ENCODE measurements around the gene QPCTL.
"Not testable (repeated sequence)": the region's sequence is repeated elsewhere in the genome, so short reads cannot be mapped to it uniquely, and the experiment has no call there.

Gene QPCTL

DNA sequence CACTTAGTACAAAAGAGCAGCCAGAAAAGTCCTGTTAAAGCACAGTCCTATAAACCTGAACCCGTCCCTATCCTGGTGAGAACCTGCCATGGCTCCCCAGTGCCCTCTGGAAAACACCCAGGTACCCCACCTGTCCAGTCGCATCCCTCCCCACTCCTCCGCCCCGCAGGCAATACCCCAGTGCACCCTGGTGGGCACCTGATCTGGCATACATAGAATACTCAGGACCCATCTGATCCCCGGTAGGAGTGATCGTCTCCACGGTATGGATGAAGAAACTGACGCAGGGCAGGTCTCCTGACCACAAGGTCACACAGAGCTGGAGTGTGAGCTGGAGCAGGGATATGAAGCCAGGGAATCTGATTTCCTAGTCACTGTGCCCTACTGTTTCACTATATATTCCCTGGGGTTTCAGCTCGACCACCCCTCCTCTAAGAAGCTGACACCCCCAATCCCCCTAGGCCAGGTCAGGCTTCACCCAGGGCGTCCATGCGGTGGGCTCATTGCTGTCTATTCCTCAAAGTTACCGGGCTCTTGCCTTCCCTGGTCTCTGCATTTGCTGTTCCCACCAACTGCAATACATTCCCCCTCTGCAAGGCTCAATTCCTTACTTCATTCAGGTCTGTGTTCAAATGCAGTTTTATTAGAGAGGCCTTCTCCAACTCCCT lies 25.7 kb downstream of the QPCTL start:
- no peak for DNase-seq

DNA sequence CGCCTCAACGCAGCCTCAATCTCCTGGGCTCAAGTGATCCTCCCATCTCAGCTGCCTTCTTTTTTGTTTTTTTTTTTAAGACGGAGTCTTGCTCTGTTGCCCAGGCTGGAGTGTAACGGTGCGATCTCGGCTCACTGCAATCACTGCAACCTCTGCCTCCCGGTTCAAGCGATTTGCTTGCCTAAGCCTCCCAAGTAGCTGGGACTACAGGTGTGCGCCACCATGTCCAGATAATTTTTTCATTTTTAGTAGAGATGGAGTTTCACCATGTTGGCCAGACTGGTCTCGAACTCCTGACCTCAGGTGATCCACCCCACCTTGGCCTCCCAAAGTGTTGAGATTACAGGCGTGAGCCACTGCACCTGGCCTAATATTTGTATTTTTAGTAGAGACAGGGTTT lies 27.6 kb downstream of the QPCTL start:
- not testable (repeated sequence) for DNase-seq

DNA sequence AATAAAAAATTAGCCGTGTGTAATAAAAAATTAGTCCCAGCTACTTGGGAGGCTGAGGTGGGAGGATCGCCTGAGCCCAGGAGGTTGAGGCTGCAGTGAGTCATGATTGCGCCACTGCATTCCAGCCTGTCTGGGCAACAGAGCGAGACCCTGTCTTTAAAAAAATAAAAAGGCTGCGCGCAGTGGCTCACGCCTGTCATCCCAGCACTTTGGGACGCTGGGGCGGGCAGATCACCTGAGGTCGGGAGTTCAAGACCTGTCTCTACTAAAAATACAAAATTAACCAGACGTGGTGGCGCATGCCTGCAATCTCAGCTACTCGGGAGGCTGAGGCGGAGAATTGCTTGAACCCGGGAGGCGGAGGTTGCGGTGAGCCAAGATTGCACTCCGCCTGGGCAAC lies 36.2 kb downstream of the QPCTL start:
- not testable (repeated sequence) for DNase-seq

DNA sequence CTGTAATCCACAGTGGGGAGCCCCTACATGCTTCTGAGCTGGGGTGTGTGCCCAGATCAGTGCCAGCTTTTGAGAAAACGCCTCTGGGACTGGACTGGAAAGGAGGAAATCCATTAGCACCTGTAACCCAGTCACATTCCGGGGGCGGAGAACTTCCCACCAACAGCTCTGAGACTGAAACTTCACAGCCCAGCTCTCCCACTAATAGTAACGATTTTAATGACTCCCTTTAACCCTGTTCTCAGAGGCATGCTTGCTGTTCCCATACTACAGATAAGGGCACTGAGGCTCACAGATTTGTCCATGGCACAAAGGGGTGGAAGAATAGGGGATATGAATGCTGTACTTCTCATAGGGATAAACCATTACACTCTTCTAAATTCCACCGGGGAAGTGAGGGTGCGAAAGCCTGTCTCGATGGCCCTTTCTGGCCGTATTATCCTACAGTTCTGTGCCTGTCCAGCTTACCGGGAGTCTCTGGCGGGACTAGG lies 37.4 kb downstream of the QPCTL start:
- DNase-seq: no peak

DNA sequence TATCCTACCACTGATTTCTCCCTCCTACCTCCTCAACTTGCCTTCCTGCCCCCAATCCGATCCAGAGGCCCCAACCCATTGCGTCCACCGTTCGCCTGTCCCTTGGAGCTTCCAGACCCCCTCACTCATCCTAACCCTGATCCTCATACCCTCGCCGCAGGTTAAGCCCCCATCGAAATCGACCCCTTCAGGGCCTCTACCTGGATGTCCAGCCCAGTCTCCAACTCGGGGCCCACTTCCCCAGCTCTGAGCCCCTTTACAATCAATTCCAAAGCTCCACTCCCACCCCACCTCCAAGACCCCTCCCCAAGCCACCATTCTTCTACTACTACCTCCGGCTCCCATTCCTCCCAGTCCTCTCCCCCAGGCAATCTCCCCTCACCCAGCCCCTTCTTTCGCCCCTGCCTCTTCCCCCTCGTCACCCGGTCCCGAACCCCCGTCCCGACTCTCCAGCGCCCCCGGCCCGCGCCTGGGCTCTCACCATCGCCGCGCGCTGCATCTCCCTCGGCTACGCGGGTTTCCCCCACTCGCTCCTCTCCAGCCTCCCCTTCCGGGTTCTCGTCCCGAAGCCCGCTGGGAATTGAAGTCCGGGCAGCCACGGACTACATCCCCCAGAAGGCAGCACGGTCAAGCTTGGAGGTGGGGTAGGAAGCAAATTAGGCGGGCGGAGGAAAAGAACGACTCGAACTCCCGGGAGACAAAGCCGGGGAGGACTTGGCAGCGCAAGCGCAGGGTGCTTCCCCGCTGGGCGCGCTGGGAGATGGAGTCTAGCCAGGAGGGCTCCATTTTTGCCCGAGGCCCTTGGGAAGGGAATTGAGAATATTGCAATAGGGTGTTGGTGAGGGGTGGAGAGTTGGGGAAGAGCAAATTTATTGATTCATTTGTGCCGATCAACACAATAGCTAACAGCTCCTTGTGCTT lies 38.2 kb downstream of the QPCTL start, which contains the start of gene FBXO46:
Gene FBXO46 (minus strand): TSS at position 529 of the 921 bp plus-strand sequence. CDS start 17,401 bp downstream, outside the sequence.
- DNase-seq: peak; percentile 98 to 99

DNA sequence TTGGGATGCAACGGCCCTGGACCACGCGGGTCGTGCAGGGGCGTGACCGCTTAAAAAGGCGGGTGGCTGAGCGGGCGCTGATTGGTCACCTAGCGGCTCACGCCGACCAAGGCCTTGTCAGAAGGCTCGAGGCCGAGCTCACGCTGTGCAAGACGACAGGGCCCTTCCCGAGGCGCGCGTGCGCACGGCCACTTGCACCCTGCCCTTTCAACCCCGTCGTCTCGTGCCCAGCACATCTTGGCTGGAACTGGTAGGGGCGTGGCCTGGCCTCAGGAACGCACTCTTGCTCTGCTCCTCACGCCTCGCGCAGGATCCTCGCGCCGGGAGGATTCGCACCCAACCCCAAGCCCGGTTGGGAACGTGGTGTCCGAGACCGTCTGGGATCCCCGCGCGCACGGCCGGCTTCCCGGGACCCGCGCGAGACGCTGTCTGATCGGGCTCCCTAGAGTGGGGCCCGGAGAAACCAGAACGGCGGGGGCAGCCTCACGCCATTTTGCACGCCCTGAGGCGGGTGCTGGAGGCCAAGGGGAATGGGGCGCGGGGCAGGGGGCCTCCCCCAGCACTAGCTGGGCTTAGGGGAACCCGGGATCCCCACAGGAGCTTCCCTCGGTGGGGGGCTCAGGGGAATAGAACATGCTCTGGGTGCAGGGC lies 40.8 kb downstream of the QPCTL start, which contains the start of gene MEIOSIN:
Gene MEIOSIN (plus strand): TSS at position 280 of the 651 bp plus-strand sequence. CDS start 1,938 bp downstream, outside the sequence.
- no peak for DNase-seq

DNA sequence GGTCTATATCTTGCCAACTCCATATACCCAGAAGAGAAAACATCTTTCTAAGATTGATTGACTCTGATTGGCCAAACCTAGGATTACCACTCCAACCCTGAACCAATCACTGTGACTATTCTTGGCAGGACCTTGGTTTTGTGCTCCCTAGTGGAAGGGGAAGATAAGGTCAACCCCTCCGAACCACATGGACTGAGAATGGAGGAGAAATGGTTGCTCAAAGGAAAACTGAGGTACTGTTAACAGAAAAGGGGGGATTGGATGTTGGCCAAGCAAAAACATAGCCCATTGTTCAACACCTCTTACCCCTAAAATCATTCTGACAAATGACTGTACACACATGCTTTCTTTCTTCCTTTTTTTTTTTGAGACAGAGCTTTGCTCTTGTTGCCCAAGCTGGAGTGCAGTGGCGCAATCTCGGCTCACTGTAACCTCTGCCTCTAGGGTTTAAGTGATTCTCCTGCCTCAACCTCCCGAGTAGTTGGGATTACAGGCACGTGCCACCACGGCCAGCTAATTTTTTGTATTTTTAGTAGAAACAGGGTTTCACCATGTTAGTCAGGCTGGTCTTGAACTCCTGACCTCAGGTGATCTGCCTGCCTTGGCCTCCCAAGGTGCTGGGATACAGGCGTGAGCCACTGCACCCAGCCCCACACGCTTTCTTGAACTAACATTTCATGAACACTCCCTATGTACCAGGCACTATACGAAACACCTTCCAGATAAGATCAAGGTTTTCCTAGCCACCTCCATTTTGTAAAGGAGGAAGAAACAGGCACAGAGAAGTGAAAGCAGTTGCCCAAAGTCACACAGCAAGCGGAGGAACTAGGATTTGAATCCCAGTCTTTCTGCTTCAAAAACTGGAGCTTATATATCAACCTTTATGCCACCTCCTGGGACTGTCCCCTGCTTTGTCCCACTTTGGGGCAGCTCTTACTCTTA lies 47.3 kb downstream of the QPCTL start:
- no peak for DNase-seq

DNA sequence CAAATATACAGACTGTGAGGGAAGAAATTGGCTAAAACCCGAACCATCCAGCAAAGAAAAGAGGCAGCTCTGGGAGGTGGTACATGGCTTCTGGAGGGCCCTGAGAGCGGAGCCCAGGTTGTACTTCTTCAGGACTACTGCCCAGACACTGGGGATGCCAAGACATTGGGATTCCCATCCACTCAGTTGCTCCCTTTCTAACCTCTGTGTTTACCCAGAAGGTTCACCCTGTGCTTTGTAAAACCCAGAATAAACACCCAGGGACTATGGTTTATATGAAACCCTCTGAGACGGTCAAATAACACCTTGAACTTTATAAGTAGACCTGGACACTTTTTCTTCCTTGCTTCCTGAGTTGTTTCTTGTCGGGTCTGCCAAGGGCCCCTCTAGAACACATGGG lies 50.5 kb downstream of the QPCTL start:
- DNase-seq: no peak

DNA sequence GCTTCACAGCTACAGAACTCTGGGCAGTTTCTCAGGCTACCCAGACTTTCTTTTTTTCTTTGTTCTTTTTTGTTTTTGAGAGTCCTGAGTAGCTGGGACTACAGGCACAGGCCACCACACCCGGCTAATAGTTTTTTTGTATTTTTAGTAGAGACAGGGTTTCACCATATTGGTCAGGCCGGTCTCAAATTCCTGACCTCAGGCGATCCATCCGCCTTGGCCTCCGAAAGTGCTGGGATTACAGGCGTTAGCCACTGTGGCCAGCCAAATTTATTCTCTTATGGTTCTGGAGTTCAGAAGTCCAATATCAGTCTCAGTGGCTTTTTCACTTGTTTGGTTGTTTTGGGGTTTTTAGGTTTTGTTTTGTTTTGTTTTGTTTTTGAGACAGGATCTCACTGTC lies 53.1 kb downstream of the QPCTL start:
- no peak for DNase-seq

DNA sequence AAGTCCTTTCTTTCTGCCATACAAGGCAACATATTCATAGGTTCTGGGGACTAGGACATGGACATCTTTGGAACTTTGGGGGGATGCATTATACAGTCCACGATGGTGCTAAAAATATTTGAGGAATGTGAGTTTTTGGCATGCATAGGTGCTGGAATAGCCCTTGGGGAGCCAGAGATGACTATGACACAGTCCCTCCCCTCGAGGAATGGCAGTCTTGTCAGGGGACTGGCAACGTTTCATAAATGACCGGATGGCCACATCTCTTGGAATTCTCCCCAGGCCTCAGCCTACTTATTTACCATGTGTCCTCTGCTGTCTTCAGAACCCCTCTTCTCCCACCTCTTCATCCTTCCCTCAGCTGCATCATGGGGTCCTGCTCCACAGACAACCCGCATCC lies 54.4 kb downstream of the QPCTL start:
- no peak for DNase-seq

DNA sequence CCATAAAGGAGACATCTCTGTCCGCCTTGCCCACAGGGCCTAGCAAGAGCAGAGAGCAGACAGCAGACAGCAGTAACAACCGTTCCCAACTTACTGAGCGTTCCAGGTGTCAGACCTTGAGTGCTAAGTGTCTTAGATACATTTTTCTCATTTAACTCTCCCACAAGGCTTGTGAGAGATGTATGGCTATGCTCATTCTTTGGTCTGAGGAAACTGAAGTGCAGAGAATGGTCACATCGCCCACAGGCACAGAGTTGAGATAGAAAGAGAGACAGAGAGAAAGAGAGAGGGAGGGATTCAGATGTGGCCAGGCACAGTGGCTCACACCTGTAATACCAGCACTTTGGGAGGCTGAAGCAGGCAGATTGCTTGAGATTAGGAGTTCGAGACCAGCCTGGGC lies 55.0 kb downstream of the QPCTL start:
- no peak for DNase-seq

DNA sequence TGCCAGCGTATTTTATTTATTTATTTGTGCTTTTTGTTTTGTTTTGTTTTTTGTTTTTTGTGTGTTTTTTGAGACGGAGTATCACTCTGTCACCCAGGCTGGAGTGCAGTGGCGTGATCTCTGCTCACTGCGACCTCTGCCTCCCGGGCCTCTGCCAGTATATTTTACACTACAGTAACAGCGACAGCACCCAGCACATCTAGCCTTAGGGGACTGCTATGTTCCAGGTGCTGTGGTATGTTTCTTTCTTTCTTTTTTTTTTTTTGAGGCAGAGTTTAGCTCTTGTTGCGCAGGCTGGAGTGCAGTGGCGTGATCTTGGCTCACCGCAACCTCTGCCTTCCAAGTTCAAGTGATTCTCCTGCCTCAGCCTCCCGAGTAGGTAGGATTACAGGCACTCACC lies 59.0 kb downstream of the QPCTL start:
- not testable (repeated sequence) for DNase-seq

DNA sequence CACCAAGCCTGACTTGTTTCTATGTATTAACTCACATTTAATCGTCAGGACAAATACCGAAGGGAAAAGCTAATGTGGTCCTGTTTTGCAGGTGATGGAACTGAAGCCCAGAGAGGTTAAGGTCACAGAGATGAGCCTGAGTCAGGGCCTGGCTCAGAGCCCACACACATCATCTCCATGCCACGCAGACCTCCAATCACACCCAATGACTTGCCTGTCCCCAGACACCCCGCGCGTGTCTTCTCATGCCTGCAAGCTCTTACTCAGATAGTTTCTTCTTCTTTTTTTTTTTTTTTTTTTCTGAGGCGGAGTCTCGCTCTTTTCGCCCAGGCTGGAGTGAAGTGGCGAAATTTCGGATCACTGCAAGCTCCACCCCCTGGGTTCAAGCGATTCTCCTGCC lies 60.2 kb downstream of the QPCTL start:
- DNase-seq: no peak

DNA sequence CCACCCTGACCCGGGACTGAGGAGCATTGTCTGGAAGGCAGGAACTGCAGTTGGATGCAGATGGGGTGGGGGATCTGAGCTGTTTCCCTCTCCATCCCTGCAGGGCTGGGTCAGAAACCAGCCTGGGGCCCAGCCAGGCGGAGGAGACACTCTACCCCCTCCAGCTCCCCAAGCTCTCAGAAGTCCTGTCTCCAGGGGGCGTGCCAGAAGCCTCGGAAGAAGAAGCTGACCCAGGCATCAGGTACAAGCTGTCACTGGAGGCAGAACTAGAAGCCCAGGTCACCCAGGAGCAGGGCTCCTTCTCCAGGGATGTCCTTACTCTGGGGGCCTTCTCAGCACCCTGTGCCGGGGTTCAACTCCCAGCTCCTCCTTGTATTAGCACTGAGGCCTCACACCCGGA lies 61.1 kb downstream of the QPCTL start:
- DNase-seq: no peak
